HG03139 (cell line): Measurements from ENCODE around the gene NBPF1.
"Not testable (repeated sequence)": the region's sequence is repeated elsewhere in the genome, so short reads cannot be mapped to it uniquely, and the experiment has no call there.

Experiments
- ATAC-seq: cut with Tn5 transposase; IDR thresholded peaks from one replicate; pipeline ENCODE4 v1.9.1; 2021; ENCODE audit not compliant: unreplicated experiment

The NBPF1 gene

DNA sequence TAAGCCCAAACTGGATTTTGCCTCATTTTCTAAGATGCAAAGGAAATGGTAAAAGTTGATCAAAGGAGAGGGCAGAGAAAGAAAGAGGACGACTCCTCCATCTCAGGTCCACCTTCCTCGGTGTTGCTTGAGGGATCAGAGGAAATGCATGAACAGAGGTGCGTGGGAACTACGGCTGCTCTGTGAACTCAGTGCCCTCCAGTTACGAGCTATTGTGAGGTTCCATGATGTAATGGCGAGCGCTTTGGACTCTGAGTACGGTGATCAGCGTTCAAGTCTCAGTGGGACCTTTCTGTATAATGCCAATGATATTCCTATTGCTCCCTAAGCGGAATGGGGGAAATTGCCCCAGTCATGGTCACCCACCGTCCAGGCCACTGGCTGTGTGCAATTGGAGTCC is 60.1 kb downstream of the NBPF1 start:
- not testable (repeated sequence) for ATAC-seq

DNA sequence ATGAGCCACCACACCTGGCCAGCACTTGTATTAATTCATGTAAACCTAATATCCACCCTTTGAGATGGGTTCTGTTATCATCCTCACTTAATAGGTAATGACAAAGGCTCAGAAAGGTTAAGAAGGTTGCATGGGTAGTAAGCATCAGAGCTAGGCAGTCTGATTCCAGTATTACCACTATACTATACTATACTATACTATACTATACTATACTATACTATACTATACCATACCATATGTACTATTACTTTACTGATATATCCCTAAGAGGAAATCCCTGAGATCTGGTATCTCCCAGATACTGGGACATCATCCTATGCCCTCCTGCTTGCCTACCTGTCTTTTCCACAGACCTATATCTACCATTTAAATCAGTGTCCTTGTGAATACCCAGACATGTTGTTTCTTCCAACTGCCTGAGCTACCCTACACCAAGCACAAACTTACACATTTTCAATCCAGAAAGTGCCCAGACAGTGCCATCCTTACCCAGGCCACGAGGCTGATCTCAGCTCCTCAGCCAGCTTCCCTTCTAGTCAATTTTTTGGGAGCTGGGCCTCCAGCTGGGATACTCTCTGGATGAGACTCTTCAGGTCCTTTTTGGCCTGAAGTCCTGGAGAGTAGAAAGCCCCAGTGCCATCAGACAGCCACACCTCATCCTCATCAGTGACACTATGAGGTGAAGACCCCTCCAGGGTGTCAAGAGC is 63.0 kb downstream of the NBPF1 start:
- not testable (repeated sequence) for ATAC-seq

DNA sequence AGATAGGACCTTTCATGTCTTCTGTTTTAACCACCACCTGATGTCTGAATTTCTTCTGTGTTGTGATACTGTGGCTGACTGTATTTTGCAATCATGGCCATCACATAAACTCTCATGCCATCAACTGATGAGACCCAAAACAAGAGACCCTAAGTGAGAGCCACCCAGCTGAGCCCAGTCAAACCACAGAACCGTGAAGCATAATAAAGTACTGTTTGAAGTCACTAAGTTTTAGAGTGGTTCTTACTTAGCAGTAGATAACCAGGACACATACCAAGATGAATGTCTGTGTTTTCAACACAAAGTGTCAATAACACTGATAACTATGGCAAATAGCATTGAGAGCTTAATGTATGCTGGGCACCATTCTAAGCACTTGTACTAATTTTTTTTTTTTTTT is 63.8 kb downstream of the NBPF1 start:
- ATAC-seq, result not testable (repeated sequence)

DNA sequence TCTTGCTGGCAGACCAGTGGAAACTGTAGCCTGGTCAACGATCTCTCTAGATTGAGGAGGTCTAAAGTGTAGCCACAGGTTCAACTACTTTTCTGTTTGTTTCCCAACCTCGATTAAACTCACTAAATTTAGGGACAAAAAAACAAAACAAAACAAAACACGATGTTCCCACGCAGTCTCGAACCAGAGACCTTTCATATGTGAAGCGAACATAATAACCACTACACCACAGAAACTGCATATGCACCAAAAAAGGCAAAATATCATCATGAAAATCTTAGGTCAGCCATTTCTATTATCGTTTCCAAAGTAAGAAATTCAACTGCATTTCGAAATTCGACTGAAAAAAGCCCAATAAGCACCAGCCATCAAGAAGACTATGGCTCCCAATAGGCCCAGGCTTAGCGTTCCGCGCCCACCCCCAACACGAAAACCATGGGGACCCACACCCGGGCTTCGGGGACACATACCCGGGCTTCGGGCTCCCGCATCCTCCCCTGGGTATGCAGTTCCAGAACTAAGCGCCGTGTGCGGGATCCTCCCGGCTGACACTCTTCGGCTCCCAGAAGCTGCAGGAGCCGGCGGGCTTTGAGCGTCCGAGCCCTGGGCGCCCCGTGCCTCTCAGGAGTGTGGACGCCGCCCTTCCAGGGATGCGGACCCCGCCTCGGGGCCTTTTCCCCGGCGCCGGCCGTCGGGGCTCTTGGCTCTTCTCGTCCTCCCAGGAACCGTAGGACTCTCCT is 65.7 kb downstream of the NBPF1 start:
- ATAC-seq, result not testable (repeated sequence)

DNA sequence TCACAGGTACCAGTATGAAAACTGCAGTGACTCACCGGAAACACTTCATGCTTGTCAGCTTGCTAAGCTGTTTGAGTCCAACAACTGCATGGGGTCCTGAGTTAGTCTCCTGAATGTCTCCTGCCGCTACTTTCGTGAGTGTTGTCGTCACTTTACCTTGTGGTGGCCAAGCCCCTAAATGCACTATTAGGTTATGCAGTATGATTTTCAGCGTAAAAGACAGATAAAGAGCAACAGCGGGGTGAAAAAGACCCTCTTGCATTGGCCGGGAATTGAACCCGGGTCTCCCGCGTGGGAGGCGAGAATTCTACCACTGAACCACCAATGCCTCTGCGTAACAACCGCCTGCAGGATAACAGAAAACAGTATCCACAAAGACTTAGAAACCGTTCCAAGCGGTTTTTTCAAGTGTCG is 67.7 kb downstream of the NBPF1 start:
- ATAC-seq, result not testable (repeated sequence)

DNA sequence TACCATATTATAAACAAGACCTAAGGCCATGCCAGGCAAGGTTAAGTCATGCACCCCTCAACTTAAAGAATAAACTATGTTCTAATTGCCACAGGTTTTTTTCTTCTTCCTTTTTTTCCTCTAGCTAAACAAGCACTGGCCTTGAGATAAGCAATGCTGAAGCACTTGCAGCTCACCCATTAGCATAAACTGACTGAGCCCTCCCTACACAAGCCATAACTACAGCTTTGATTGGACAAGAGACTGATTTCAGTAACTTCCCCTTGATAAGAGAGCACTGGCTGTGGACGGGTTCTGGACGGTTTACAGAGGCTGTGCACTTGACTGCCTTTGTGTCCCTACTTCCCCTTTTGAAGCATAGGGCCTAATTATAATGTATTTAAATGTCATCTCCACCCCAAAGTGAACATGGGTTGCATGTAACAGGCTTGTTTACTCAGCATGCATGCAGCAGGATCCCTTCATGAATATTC is 72.9 kb downstream of the NBPF1 start:
- ATAC-seq, result not testable (repeated sequence)

DNA sequence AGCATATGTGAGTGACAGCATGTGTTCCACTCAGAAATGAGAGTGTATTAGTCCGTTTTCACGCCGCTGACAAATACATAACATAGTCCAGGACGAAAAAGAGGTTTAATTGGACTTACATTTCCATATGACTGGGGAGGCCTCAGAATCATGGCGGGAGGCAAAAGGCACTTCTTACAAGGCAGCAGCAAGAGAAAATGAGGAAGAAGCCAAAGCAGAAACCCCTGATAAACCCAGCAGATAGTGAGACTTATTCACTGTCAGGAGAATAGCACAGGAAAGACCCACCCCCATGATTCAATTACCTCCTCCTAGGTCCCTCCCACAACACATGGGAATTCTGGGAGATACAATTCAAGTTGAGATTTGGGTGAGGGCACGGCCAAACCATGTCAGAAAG is 75.8 kb downstream of the NBPF1 start:
- ATAC-seq, result not testable (repeated sequence)

DNA sequence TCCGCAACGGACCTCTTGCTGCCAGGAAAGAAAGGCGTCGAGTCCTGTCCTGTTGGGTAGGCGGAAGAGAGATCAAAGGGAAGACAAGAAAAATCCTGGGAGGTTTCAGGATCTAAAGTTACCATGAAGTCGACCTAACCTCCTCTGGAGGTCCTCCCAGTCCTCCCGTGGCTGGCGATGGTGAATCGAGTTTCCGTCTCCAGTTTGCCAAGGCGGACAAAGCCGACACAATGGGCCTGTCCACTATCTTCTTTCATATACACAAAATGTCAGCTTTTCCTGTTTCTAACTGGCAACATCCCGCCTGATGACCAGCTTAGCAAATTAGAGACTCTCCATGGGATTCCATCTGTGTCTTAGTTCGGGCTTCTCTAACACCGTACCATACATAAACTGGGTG is 76.6 kb downstream of the NBPF1 start:
- not testable (repeated sequence) for ATAC-seq

DNA sequence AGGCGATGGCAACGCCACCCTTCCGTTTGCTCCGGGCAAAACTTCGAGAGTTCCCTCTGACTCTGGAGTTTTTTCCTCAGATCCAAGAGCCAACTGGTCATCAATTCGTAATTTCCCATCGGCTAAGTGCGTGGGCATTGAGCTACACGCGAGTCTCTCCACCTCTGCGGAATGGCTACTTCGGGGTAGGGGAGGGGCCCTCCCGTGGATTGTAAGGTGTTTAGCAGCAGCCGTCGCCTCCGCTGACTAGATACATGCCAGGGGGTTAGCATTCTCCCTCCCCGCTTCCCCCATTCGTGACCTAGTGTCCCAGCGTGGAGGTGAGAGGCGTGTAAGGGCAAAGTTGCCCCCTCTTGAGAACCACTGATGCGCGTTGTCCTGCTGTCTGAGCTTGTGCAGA is 77.5 kb downstream of the NBPF1 start:
- ATAC-seq, result not testable (repeated sequence)

DNA sequence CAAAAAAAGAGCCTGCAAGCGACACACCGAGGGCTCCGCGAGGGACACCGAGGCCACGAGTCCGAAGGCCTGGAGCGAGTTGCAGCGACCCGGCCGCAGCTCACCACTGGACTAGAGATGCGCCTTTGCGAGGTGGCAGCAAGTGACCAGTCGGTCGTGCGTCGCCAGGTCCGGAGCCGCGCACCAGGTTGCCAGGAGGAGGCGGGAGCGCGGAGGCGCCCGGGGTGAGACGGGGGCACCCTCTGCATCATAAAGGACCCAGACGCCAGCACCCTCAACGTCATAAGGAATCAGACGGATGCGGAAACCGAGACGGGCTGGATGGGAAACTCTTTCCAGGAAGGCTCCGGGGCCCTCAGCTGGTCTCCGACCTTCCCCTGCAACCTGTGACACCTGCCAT is 77.9 kb downstream of the NBPF1 start:
- not testable (repeated sequence) for ATAC-seq

DNA sequence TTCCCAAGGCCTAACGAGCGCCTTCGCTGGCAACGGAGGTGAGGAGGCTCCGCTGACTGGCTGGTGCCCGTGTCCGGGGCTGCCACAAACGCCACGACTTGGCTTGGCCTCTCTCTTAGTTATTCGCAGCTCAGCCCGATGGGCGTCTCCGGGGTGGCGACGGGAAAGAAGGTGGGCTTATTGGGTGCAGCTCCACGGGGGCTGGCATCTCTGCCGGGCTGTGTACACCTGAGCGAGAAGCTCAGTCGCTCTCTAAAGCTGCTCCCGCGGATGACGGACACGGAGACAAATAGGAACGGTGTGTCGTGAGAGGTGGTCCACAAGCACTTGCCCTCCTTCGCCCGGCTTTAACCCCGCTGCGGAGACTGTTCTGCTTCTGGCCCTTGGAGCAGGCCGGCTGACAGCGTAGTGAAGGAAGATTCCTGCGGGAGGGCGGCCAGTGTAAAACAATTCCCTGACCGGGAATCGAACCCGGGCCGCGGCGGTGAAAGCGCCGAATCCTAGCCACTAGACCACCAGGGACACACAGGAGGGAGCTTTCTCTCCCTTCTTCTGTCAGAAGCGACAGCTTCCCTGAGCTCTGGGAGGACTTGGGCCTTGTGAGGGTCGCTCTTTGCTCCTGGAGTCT is 78.4 kb downstream of the NBPF1 start:
- ATAC-seq, result not testable (repeated sequence)

DNA sequence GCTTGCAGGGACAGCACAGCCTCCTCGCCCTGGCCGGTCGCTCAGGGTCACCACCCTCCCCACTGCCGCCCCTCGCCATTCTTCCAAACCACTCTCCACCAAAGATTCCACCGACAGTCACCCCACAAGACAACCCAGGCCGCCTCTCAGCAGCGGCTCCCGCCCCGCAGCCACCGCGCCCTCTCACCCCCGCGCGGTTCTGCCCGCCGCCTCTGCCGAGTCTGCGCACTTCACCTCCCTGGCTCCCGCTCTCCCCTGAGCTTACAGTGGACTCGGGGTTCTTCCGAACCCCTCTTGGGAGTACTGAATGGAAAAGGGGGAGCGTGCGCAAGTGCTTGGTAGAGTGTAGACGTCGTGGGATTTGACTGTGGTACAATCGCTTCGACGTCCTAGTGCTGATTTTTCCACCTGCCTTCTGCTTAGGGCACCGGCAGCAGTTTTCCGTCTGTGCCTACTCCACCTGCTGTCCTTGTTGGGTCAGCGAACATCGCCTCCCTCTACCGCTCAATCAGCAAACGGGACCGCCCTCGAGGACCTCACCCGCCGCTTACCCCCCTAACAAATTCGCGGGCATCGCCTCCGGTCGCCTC is 79.0 kb downstream of the NBPF1 start:
- ATAC-seq, result not testable (repeated sequence)

DNA sequence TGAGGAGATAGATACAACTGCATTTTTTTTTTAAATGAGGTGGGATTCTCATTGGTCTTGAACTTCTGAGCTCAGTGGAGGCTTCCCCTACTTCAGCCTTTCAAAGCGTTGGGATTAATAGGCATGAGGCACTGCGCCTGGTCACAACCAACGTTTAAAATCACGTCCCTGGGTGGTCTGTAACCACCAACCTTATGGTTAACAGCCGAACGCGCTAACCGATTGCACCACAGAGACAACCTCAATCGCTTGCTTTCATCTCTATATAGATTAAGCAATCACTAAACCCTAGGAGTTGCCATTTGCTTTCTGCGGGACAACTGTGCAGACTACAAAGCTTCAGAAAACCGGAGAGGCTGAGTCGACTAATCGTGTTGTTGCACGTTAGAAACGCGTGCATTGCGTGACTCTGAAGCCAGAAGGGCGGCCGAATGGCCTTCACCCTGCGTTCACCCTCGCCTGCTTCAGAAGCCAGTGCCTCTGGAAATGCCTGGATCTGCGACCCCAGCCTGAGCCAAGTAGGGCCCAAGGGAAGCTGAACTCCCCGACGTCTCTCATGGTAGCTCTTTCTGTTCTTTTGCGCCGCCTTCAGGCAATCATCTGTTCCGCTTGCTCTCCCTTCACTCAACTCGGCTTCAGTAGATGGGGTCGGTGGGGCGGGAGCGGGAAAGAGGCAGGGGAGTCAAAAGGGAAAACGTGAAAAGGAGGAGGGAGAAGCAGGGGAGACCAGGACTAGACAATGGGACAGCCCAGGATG is 81.0 kb downstream of the NBPF1 start:
- not testable (repeated sequence) for ATAC-seq

DNA sequence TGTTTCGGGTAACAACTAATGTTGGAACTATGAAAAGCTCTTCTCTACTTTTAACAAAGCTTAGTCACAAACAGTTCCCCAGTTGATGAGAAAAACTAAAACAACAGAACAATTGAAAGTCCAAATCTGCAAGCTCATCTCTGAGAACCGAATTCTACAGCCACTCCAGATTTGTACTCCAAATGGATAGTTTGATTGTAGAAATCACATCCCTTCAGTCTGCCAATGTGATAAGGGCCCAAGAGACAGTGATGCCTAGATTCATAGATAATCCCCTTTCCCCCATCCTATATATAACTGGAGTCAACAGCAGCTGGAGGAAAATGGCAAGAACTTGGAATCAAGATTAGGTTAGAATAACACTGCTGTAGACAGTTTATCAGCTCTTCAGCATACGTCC is 85.0 kb downstream of the NBPF1 start:
- not testable (repeated sequence) for ATAC-seq

DNA sequence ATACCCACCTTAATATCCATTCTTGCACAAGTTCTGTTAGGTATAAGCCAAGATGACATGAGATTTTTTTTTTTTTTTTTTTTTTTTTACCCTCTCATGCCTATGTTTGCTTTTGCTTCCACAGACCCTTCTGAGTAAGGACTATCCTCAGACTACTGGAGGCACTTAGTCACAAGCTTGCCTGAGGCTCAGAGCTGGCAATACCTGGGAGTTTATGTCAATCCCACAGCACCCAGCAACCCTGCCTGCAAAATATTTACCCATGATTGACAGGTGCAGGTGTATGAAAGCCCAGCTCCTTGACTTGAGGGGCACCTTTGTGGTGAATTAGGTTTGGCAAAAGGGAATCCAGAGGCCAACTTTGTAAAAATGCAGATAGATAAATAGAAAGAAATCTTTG is 87.6 kb downstream of the NBPF1 start:
- ATAC-seq, result not testable (repeated sequence)

DNA sequence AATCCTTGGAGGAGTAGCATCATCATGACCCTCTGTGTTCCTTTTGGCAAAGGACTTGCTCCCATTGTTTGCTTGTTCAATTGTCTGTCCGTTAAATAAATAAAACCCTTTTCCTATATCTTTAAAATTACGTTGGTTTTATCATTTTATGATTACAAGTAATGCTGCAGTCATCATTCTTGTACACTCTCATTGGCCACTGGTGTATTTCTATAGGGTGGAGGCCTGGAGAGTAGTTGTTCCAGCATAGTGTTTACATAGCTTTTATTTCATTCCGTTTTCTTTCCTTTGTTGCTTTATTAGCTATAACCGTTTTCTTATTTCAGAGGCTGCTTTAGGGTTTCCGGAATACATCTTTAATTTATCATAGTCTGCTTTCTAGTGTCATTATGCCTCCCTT is 91.7 kb downstream of the NBPF1 start:
- not testable (repeated sequence) for ATAC-seq

DNA sequence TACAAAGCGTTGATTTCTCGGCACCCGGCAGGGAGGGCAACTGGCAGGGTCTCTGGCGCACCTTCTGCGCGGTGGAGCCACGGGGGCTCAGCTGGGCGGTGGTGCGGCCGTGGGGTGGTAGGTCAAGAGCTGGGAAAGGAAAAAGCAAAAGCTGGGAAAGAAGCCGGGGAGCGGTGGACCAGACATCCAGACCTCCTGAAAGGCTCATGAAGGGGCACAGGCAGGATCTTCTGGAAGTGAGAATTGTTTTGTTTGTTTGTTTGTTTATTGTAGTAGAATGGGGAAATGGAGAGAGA is 92.1 kb downstream of the NBPF1 start:
- ATAC-seq, result no peak

DNA sequence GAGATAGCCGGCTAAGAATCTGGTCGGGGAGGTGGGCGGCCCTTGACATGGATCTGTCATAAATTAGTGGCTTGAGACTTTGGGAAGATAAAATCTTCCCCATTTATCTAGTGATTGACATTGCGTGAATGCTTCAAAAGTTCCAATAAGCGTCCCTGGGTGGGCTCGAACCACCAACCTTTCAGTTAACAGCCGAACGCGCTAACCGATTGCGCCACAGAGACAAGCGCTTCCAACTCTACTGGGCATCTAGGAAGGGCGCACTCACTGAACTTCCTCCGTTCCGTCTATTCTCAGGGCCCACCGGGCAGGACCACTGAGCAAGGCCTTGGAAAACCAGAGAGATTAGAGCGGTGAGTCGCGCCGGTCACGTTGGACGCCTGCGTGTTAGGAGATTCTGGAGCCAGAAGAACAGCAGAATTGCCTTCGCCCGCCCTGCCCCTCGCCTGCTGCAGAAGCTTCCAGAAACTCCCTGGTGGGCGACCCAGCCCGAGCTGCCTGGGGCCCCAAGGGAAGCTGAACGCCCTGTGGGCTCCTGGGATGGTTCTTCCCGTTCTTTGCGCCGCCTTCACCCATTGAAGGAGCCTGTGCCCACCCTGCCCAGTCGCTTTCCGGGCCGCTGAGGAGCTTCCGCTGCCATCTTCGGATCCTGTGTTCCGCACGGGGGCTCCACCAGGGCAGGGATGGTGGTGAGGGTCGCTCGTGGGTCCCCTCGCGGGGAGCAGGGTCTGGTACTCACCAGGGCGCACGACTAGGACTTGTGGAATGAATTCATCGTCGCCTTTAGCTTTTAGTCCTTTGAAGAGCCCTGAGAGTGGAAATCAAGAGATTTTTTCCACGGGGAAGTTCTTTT is 92.7 kb downstream of the NBPF1 start:
- ATAC-seq, result not testable (repeated sequence)

DNA sequence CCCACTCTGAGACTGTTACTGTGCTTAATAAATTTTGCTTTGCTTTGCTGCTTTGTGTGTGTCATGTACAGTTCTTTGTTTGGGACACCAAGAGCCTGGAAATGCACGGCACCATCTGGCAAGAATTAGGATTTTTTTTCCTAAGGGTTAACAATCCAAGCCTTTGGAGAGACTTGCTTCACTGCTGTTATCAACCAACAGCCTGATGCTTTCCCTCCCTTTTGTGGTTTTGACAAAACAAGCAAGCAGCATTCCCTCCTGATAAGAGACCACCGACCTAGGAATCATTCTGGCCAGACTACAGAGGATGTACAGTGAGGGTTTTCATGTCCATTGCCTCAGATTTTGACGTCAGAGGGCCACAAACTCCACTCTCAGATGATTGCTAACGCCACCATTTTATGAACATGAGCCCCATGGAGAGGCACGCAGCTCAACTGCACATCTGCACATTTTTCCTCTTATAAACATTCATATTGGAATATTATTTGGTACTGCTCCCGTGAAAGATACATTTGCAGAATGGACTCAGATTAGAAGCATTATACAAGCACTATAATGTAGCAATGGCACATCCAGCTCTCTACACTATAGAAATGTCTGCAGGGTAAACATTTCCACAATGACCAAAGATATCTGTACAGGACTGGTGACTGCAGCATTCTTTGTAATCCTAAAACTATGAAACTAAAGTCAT is 94.0 kb downstream of the NBPF1 start:
- not testable (repeated sequence) for ATAC-seq
